ENCODE results near the gene HOXD11.

HOXD11 gene

GRCh38 chr2:176076796-176077195 is 30.3 kb upstream of the HOXD11 start:
- H3K36me3 ChIP-seq (ENCODE audit: insufficient read depth, low read length): no peaks in the 10 kb centered on the region
- H3K4me3 ChIP-seq (ENCODE audit: low read length): no peak overlapping the region
- H2AFZ ChIP-seq (ENCODE audit: low read depth, low read length): no peak overlapping the region
- H3K9me3 ChIP-seq (ENCODE audit: low read length): no peaks in the 10 kb centered on the region
- H3K27me3 ChIP-seq (ENCODE audit: insufficient read depth, low read length): peaks cover 83% of the 10 kb centered on the region
- H3K4me1 ChIP-seq (ENCODE audit: insufficient read depth, low read length): no peaks in the 10 kb centered on the region

DNA sequence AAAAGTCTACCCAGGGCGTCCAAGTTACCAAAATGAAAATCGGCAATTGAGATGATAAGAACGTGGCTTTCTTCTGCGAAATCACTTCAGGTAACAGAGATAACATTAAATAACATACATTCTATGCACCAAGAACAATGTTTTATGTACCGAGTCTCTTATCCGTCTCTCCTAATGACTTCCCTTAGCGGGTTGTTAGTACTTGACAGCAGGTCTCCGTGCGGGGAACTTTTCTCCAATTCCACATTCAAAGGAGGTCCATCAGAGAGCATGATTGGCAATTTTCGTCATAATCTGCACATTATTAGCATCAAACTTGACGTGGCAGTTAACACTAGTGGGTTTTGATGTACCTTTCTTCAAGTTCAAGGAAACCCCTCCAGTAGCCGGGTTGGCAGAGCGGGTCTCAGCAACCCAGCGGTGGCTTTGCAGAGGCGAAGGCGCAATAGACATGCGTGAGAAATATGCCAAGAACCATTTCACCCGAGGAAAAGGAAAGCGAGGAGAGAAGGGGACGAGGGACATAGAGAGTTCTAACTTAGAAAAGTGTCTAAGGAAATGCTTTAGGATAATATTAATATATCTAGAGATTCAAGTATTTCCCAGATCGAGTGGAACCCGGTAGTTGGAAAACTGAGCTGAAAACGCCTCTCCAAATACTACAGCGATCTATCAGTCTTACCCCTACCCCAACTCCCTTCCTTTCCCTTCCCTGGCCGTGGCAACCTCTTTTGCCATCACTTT is 28.4 kb upstream of the HOXD11 start:
- no peaks in the 10 kb centered on the region for H3K4me1 ChIP-seq (ENCODE audit: insufficient read depth, low read length)
- H3K9me3 ChIP-seq (ENCODE audit: low read length): no peaks in the 10 kb centered on the region
- no peak overlapping the region for H2AFZ ChIP-seq (ENCODE audit: low read depth, low read length)
- H3K27me3 ChIP-seq (ENCODE audit: insufficient read depth, low read length): peaks cover 90% of the 10 kb centered on the region
- no peak overlapping the region for H3K4me3 ChIP-seq (ENCODE audit: low read length)
- no peaks in the 10 kb centered on the region for H3K36me3 ChIP-seq (ENCODE audit: insufficient read depth, low read length)

- peaks cover 91% of the 10 kb centered on the region for H3K27me3 ChIP-seq (ENCODE audit: insufficient read depth, low read length)
- H3K9me3 ChIP-seq (ENCODE audit: low read length): no peaks in the 10 kb centered on the region
- no peaks in the 10 kb centered on the region for H3K36me3 ChIP-seq (ENCODE audit: insufficient read depth, low read length)
- no peak overlapping the region for H3K4me3 ChIP-seq (ENCODE audit: low read length)
- H2AFZ ChIP-seq (ENCODE audit: low read depth, low read length): no peak overlapping the region
- H3K4me1 ChIP-seq (ENCODE audit: insufficient read depth, low read length): no peaks in the 10 kb centered on the region
These were observed 27.7 kb upstream of the HOXD11 start for GRCh38 chr2:176079285-176079830.

- H2AFZ ChIP-seq (ENCODE audit: low read depth, low read length): no peak overlapping the region
These were observed 27.1 kb upstream of the HOXD11 start for GRCh38 chr2:176079831-176080539.

DNA sequence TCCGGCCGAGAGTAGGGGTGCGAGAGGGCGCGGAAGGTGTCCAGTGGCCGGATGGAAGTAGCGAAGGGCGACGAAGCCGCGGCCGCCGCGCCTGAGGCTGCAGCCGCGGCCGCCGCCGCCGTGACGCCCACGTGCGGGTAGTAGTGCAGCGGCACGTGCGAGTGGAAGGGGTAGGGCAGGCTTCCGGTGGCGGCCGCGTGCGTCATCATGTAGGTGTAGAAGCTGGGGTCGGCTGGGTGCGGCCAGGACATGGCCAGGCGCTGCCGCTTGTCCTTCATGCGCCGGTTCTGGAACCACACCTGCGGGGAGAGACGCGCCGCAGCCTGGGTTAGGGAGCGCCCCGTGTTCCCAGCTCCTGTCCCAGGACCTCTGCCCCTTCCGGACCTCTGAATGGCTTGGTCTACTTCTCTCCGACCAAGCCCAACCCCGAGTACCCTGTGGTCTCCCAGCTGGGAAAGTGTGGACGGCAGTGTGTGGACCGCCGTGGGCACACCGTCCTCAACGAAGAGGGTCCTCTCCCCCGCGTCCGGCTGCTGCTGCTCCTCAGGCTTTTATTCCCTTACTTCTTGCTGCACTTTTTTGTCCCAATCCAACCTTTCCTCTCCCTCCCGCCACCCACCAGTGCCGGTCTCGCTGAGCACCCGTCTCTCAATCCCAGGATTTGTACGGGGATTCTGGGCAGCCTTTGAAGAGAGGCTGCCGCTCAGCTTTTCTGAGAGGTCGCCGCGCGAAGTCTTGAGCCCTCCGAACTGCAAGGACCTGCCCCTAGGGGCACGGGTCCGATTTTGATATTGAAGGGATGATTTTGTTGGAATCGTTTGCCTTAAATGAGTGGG is 26.3 kb upstream of the HOXD11 start:
- Histone ChIP-seq H2AFZ (ENCODE audit: low read depth, low read length) (no peak overlapping the region), H3K4me3 (ENCODE audit: low read length) (peak overlapping the region; percentile 21), H3K9me3 (ENCODE audit: low read length) (no peaks in the 10 kb centered on the region), H3K27me3 (ENCODE audit: insufficient read depth, low read length) (peaks cover 91% of the 10 kb centered on the region), H3K36me3 (ENCODE audit: insufficient read depth, low read length) (no peaks in the 10 kb centered on the region), H3K4me1 (ENCODE audit: insufficient read depth, low read length) (no peaks in the 10 kb centered on the region)

More at GRCh38 chr2:176079831-176080539, 27.1 kb upstream of the HOXD11 start:
- Histone ChIP-seq H3K27me3 (ENCODE audit: insufficient read depth, low read length) (peaks cover 91% of the 10 kb centered on the region), H3K4me1 (ENCODE audit: insufficient read depth, low read length) (no peaks in the 10 kb centered on the region), H3K9me3 (ENCODE audit: low read length) (no peaks in the 10 kb centered on the region), H3K4me3 (ENCODE audit: low read length) (peak overlapping the region; percentile 21), H3K36me3 (ENCODE audit: insufficient read depth, low read length) (no peaks in the 10 kb centered on the region)

GRCh38 chr2:176081376-176081836 is 25.7 kb upstream of the HOXD11 start:
- peaks cover 92% of the 10 kb centered on the region for H3K27me3 ChIP-seq (ENCODE audit: insufficient read depth, low read length)
- no peak overlapping the region for H2AFZ ChIP-seq (ENCODE audit: low read depth, low read length)
- H3K9me3 ChIP-seq (ENCODE audit: low read length): no peaks in the 10 kb centered on the region
- H3K36me3 ChIP-seq (ENCODE audit: insufficient read depth, low read length): no peaks in the 10 kb centered on the region
- H3K4me1 ChIP-seq (ENCODE audit: insufficient read depth, low read length): no peaks in the 10 kb centered on the region
- H3K4me3 ChIP-seq (ENCODE audit: low read length): no peak overlapping the region

- H3K9me3 ChIP-seq (ENCODE audit: low read length): no peaks in the 10 kb centered on the region
- no peak overlapping the region for H2AFZ ChIP-seq (ENCODE audit: low read depth, low read length)
- no peak overlapping the region for H3K4me3 ChIP-seq (ENCODE audit: low read length)
- peaks cover 92% of the 10 kb centered on the region for H3K27me3 ChIP-seq (ENCODE audit: insufficient read depth, low read length)
- no peaks in the 10 kb centered on the region for H3K4me1 ChIP-seq (ENCODE audit: insufficient read depth, low read length)
- H3K36me3 ChIP-seq (ENCODE audit: insufficient read depth, low read length): no peaks in the 10 kb centered on the region
These were observed 25.1 kb upstream of the HOXD11 start for GRCh38 chr2:176081837-176082524.

GRCh38 chr2:176082525-176082823 is 24.6 kb upstream of the HOXD11 start:
- H2AFZ ChIP-seq (ENCODE audit: low read depth, low read length): no peak overlapping the region
- peaks cover 94% of the 10 kb centered on the region for H3K27me3 ChIP-seq (ENCODE audit: insufficient read depth, low read length)
- no peaks in the 10 kb centered on the region for H3K4me1 ChIP-seq (ENCODE audit: insufficient read depth, low read length)
- H3K9me3 ChIP-seq (ENCODE audit: low read length): no peaks in the 10 kb centered on the region
- no peaks in the 10 kb centered on the region for H3K36me3 ChIP-seq (ENCODE audit: insufficient read depth, low read length)
- no peak overlapping the region for H3K4me3 ChIP-seq (ENCODE audit: low read length)

GRCh38 chr2:176082824-176083751 is 24.0 kb upstream of the HOXD11 start:
- no peak overlapping the region for H3K4me3 ChIP-seq (ENCODE audit: low read length)
- H3K27me3 ChIP-seq (ENCODE audit: insufficient read depth, low read length): peaks cover 96% of the 10 kb centered on the region
- peaks cover 2% of the 10 kb centered on the region for H3K4me1 ChIP-seq (ENCODE audit: insufficient read depth, low read length)

GRCh38 chr2:176083796-176084261 is 23.3 kb upstream of the HOXD11 start, which contains the start of gene EVX2:
Gene EVX2, minus strand, starts transcription at chr2:176083962. Its CDS starts 186 bp downstream, at chr2:176083776.
- H3K36me3 ChIP-seq (ENCODE audit: insufficient read depth, low read length): no peaks in the 10 kb centered on the region
- H3K4me1 ChIP-seq (ENCODE audit: insufficient read depth, low read length): peaks cover 3% of the 10 kb centered on the region
- H3K4me3 ChIP-seq (ENCODE audit: low read length): no peak within 1 kb of the TSS
- no peaks in the 10 kb centered on the region for H3K9me3 ChIP-seq (ENCODE audit: low read length)
- peaks cover 96% of the 10 kb centered on the region for H3K27me3 ChIP-seq (ENCODE audit: insufficient read depth, low read length)
- peak within 1 kb of the TSS; percentile 23 for H2AFZ ChIP-seq (ENCODE audit: low read depth, low read length)

More at GRCh38 chr2:176082824-176083751, 24.0 kb upstream of the HOXD11 start:
- Histone ChIP-seq H2AFZ (ENCODE audit: low read depth, low read length) (peak overlapping the region; percentile 23), H3K9me3 (ENCODE audit: low read length) (no peaks in the 10 kb centered on the region), H3K36me3 (ENCODE audit: insufficient read depth, low read length) (no peaks in the 10 kb centered on the region)

- Histone ChIP-seq H3K36me3 (ENCODE audit: insufficient read depth, low read length) (no peaks in the 10 kb centered on the region), H3K27me3 (ENCODE audit: insufficient read depth, low read length) (peaks cover 96% of the 10 kb centered on the region), H2AFZ (ENCODE audit: low read depth, low read length) (no peak overlapping the region), H3K9me3 (ENCODE audit: low read length) (no peaks in the 10 kb centered on the region), H3K4me3 (ENCODE audit: low read length) (no peak overlapping the region), H3K4me1 (ENCODE audit: insufficient read depth, low read length) (peaks cover 3% of the 10 kb centered on the region)
These were observed 22.4 kb upstream of the HOXD11 start for GRCh38 chr2:176084611-176085119.
